SJCRH30 (cell line): ENCODE results near the gene TMEM87A. TPM values are rescaled to one million over a fixed set of nuclear protein-coding genes. Genes with fewer than 3 reads are reported as not detected.

Experiments used
- DNase-seq, 2 experiments: peaks; one replicate each; pipeline ENCODE4 v3.0.0-alpha.2; 2015 to 2020
- H3K27ac ChIP-seq: fragments of 250-450 bp; sonication (Bioruptor Pico); 2 replicates; pipeline ENCODE4 v1.5.1; 2020; ENCODE audit warnings: mild to moderate bottlenecking, moderate library complexity
- H3K27me3 ChIP-seq: fragments of 250-450 bp; sonication (Bioruptor Pico); 2 replicates; pipeline ENCODE4 v1.5.1; 2020; ENCODE audit warnings: mild to moderate bottlenecking, moderate library complexity
- H3K36me3 ChIP-seq: fragments of 250-450 bp; sonication (Bioruptor Pico); 2 replicates; pipeline ENCODE4 v1.5.1; 2020; ENCODE audit warnings: mild to moderate bottlenecking, moderate library complexity
- H3K4me1 ChIP-seq: fragments of 250-450 bp; sonication (Bioruptor Pico); 2 replicates; pipeline ENCODE4 v1.5.1; 2020; ENCODE audit warnings: mild to moderate bottlenecking, moderate library complexity
- H3K4me3 ChIP-seq: fragments of 250-450 bp; sonication (Bioruptor Pico); 2 replicates; pipeline ENCODE4 v1.5.1; 2020; ENCODE audit warnings: mild to moderate bottlenecking, moderate library complexity
- H3K9me3 ChIP-seq: fragments of 250-450 bp; sonication (Bioruptor Pico); replicated peaks from 2 replicates; pipeline ENCODE4 v1.5.1; 2020; ENCODE audit warnings: mild to moderate bottlenecking, moderate library complexity
- total RNA-seq: library from RNA; depleted of rRNA; stranded (reverse); fragments of >200 nt; shearing (Covaris generic); gene quantifications from 2 replicates; pipeline ENCODE4 v1.2.3, GENCODE V29; 2014; rRNA removed

Gene TMEM87A
- total RNA-seq, 1 experiment from 2014 or later: 46.4 TPM

DNA sequence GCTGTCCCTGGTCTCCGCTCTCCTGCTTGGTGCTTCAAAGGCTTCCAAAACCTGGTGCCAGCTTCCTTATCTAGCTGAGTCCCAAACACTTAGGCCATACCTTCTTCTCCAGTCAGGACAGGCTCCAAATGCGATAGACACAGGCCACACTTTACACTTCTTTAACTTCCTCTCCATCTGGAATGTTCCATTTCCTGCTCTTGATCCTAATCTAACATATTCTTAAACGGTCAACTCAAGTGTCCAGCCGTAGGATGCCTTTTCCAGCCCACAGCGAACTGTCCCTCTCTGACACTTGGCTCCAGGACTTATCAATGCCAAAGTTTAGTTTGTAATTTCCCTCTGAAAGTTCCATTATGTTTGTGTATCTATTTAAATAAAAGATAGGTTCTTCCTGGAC is 97.6 kb downstream of the TMEM87A start:
- DNase-seq: no peak
- Histone ChIP-seq H3K4me1 (no peaks in the 10 kb centered on the region), H3K27ac (no peak overlapping the region), H3K27me3 (no peaks in the 10 kb centered on the region), H3K9me3 (no peaks in the 10 kb centered on the region), H3K4me3 (no peak overlapping the region), H3K36me3 (peaks cover 36% of the 10 kb centered on the region)

DNA sequence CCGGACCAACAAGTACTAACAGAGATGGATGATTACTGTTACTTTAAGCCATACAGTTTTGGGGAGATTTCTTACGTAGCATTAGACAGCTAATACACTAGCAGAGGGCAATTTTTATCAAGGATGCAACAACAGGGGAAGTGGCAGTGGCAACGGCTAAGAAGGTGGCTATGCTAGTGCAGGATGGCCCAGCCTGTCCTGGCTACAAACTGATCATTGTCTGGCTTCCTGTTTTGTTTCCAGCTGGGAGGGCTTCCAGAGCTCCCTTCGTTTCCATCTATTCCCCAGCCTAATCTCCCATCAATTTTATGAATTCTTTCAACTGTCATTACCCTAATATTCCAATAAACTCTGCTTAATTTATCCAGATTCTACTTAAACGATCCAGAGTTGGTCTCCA is 100.8 kb downstream of the TMEM87A start:
- H3K27ac ChIP-seq: no peak overlapping the region
- H3K36me3 ChIP-seq: peaks cover 35% of the 10 kb centered on the region
- H3K4me1 ChIP-seq: no peaks in the 10 kb centered on the region
- H3K27me3 ChIP-seq: no peaks in the 10 kb centered on the region
- H3K4me3 ChIP-seq: no peak overlapping the region
- DNase-seq: no peak
- H3K9me3 ChIP-seq: no peaks in the 10 kb centered on the region

DNA sequence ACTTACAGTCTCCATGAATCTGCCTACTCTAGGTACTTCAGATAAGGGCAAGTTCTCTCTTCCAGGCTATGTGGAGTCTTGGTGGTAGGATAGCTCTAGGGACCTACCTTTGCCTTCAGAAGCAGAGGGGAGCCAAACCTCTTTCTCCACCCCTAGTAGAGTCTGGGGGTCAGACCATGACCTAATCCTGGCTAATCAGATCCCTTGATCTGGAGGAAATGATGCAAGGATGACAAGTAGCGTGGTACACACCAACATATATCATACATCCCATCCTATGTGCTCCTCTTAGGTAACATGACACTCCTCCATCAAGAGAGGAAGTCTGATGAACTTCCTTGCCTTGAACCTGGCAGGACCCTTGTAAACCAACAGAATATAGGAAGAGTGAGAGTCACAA is 101.4 kb downstream of the TMEM87A start:
- DNase-seq: no peak
- H3K27ac ChIP-seq: no peak overlapping the region
- no peaks in the 10 kb centered on the region for H3K27me3 ChIP-seq
- H3K4me3 ChIP-seq: no peak overlapping the region
- H3K36me3 ChIP-seq: peaks cover 36% of the 10 kb centered on the region
- H3K4me1 ChIP-seq: no peaks in the 10 kb centered on the region
- H3K9me3 ChIP-seq: no peaks in the 10 kb centered on the region

GRCh38 chr15:42171122-42171521 is 102.1 kb downstream of the TMEM87A start:
- H3K4me1 ChIP-seq: no peaks in the 10 kb centered on the region
- H3K27ac ChIP-seq: no peak overlapping the region
- H3K27me3 ChIP-seq: no peaks in the 10 kb centered on the region
- no peak overlapping the region for H3K4me3 ChIP-seq
- H3K9me3 ChIP-seq: no peaks in the 10 kb centered on the region
- DNase-seq: no peak
- H3K36me3 ChIP-seq: peaks cover 42% of the 10 kb centered on the region

DNA sequence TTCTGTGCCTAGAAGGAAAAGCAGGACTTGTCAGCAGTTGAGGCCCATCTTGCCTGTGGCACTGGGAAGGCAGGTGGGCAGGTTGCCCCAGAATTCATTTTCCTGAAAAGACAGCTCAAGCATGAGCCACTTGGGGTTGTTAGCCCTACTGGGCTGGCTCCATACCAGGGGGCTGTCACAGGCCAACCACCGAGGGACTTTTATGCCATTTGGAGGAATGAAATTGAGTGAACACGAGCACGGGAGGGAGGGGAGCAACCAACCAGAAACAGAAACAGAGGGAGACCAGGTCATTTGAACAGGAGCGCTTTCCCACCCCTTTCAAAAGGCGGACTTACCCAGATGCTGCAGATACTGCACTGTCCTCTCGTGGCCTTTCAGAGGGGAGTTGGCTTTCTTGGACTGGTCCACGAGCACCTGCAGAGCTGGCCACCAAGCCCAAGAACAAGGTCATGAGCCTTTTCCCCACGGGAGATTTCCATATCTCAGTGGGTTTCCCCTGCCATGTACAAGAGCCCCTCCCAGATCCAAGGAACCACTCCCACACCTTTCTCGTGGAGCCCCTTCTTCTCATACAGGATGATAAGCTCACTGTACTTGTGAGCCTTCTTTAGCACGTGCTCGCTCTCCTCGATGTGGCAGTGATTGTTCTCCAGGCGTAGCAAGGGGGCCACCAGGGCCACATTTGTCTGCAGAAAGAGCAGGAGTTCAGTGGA is 106.8 kb downstream of the TMEM87A start:
- Histone ChIP-seq H3K36me3 (peaks cover 51% of the 10 kb centered on the region), H3K9me3 (no peaks in the 10 kb centered on the region), H3K4me1 (no peaks in the 10 kb centered on the region), H3K27ac (no peak overlapping the region), H3K27me3 (no peaks in the 10 kb centered on the region), H3K4me3 (no peak overlapping the region)
- no peak for DNase-seq

DNA sequence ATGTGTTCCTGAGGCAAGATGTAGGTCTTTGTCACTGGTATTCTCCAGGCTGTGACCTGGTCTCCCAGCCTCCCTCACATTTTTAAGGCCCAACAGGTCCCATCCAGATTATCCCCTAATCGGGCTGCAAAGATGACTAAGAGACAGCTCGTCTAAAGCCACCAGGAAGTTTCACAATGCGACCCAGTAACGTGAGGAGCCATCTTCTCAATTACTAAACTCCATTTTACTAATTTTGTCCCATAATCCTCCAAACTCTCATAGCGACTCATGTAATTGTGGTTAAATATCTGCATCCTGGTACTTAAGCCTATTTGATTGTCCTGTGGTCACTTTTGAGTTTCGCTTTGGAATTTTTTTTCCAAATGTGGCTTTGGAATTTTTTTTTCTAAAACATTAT is 108.1 kb downstream of the TMEM87A start:
- no peak overlapping the region for H3K4me3 ChIP-seq
- H3K27me3 ChIP-seq: no peaks in the 10 kb centered on the region
- H3K27ac ChIP-seq: no peak overlapping the region
- H3K4me1 ChIP-seq: no peaks in the 10 kb centered on the region
- H3K9me3 ChIP-seq: no peaks in the 10 kb centered on the region
- H3K36me3 ChIP-seq: peaks cover 53% of the 10 kb centered on the region
- DNase-seq: no peak

DNA sequence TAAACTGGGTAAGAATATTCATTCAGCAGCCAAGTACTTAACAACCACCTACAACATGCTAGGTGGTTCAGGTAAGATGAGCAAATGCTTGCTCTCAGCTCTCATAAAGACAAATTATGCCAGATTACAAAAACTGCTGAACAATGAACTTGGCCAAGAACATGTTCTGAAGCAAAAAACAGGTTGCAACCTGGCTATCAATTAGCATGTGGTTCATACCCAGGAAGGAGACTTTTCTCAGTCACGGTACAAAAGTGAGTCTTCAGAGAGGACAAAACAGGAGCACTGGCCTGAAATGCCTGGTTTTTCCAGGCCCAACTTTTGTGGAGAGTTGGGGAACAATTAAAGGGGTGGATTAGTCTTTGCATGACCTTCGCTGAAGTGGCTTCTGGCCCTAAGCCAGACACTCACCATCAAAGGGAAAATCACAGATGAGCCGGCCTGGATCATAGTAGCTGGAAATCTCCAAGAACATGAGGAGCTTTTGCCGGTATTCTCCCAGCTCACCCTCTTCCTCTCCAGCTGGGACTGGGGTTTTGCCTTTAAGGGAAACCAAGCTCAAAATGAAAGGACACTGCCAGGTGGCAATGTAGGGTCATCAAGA is 109.2 kb downstream of the TMEM87A start:
- no peak overlapping the region for H3K27ac ChIP-seq
- H3K9me3 ChIP-seq: no peaks in the 10 kb centered on the region
- H3K4me3 ChIP-seq: no peak overlapping the region
- no peaks in the 10 kb centered on the region for H3K27me3 ChIP-seq
- H3K4me1 ChIP-seq: no peaks in the 10 kb centered on the region
- H3K36me3 ChIP-seq: peaks cover 43% of the 10 kb centered on the region
- DNase-seq: no peak

DNA sequence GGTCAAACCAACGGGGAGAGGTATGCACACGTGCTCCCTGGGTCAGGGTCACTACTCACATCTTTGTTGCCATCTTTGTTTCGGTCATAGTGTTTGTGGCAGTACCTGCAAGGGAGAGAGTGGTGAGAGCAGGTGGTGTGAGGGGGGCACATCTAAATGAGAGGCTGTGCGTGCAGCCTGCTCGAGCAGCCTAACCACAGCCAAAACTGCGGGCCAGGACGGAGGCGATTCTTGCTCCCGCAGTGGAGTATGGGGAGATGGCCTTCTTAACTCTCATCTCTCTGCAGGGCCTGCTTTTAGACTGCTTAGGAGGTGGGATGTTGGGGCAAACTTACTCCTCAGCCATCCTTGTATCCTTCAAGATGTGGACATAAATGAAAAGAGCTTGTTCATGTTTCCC is 109.9 kb downstream of the TMEM87A start:
- no peak for DNase-seq
- Histone ChIP-seq H3K36me3 (peaks cover 42% of the 10 kb centered on the region), H3K4me1 (no peaks in the 10 kb centered on the region), H3K27me3 (no peaks in the 10 kb centered on the region), H3K4me3 (no peak overlapping the region), H3K27ac (no peak overlapping the region), H3K9me3 (no peaks in the 10 kb centered on the region)

Other genes starting within 250 kb of the TMEM87A start
- gene PLA2G4D, start 178.9 kb downstream of the TMEM87A start, total RNA-seq: not detected in 2 replicates
- not detected in 2 replicates for gene PLA2G4F, start 116.8 kb downstream of the TMEM87A start, total RNA-seq
- gene VPS39, start 65.1 kb downstream of the TMEM87A start, total RNA-seq: 26.1 and 29.3 TPM in 2 replicates
- gene GANC, start 232 bp downstream of the TMEM87A start, total RNA-seq: 20.2 and 20.3 TPM in 2 replicates
- gene CAPN3, start 86.1 kb upstream of the TMEM87A start, total RNA-seq: 0.59 and 0.81 TPM in 2 replicates
- gene ZNF106, start 217.7 kb upstream of the TMEM87A start, total RNA-seq: 84.6 and 86.2 TPM in 2 replicates
- gene SNAP23, start 222.2 kb upstream of the TMEM87A start, total RNA-seq: 52.6 and 60.7 TPM in 2 replicates